Measurements from ENCODE around the gene NOTCH3.

Gene NOTCH3

DNA sequence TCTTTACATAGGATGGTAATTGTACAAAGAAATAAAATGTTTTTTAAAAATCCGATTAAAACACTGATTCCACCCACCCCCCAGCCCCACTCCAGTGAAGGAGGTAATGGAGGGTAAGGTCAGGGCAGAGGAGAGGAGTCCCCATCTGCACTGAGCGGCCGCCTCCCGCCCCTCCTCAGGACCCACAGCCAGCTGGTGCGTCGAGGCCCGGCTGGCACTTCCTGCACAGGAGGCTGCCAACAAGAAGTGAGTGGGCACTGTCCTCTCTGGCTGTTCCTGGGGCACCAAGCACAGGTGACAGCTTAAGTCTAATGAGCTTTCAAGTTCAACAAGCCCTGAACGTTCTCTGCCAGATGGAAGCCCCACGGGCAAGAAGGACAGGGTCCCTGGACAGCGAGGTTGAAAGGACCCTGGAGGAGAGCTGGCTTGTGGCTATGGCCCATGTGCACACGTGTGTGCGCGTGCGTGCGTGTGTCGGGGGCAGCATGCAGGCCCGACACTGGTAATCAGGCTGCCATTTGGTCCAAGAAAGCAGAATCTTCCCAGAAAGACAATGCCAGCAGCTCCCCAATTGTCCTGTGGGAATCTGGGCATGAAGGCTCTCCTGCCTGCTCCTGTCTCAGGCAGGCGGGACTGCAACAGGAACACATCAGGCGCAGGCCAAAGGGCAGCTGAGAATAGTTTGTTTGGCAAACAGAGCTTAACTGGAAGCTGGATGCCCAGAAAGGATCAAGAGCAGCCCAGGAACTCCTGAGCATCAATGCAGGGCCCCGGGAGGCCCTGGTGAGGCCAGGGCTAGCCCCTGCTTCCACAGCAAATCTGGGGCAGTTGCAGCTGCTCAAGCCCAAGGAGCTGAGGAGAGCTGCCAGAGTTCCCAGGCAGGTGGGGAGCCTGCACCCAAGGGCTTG lies 46.6 kb upstream of the NOTCH3 start:
- DNase-seq (ENCODE audit: insufficient read length, low spot score) (no peak), FAIRE-seq (no peak)
- TF ChIP-seq, protein P1, sequence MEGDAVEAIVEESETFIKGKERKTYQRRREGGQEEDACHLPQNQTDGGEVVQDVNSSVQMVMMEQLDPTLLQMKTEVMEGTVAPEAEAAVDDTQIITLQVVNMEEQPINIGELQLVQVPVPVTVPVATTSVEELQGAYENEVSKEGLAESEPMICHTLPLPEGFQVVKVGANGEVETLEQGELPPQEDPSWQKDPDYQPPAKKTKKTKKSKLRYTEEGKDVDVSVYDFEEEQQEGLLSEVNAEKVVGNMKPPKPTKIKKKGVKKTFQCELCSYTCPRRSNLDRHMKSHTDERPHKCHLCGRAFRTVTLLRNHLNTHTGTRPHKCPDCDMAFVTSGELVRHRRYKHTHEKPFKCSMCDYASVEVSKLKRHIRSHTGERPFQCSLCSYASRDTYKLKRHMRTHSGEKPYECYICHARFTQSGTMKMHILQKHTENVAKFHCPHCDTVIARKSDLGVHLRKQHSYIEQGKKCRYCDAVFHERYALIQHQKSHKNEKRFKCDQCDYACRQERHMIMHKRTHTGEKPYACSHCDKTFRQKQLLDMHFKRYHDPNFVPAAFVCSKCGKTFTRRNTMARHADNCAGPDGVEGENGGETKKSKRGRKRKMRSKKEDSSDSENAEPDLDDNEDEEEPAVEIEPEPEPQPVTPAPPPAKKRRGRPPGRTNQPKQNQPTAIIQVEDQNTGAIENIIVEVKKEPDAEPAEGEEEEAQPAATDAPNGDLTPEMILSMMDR (IDR thresholded peaks at IDR 0.05; ENCODE audit: insufficient read depth, missing control alignments): no peak

DNA sequence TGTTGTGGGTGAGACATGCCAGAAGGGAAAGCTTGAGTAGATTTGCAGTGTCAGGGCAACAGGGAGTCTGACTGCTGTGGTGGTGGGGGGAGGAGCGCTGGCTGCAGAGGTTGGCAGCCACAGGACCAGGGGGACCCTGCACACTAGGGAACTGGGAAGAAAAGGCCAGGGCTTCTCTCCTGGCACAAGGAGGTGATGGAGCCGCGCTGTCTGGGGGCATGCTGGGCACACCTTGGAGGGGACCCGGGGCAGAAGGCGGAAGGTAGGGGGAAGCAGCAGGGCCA lies 45.3 kb upstream of the NOTCH3 start:
- TF ChIP-seq, protein P1 (IDR thresholded peaks at IDR 0.05; ENCODE audit: insufficient read depth, missing control alignments): no peak
- DNase-seq (ENCODE audit: insufficient read length, low spot score) (no peak), FAIRE-seq (no peak)

DNA sequence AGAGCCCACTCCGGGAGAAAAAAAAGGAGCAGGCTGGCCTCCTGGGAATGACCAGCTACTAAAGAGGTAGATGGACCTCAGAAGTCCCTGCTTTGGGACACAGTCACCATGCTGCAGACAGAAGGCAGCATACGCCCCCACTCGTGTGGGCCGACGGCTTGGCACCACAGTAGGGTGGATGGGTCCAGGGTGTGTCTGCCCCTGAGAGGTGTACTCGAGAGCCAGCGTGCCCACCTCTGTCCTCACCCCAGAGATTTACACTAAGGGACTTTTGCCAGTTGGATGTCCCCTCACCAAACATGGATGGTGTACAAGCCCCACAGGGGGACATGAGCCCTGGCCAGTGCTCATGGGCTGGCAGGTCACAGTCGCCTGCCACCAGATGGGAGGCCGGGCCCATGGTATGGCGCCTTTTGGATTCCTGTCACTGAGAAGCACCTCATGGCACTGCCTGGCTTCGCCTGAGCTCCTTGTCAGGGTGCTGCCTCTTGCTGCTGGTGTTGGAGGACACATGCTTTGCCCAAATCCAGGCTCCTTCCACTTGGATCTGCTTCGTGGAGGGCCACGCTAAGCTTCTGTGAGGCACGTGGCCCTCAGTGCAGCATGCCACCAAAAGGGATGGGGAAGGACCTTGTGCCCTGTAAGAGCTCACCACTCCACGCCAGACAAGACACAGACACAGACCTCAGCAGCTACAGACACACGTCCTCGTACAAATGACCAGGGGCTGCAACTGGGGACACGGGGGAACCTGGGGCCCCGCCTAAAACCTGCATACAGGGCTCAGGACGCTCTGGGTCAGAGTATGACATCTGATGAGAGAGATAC lies 44.8 kb upstream of the NOTCH3 start:
- TF ChIP-seq, protein P1 (IDR thresholded peaks at IDR 0.05; ENCODE audit: insufficient read depth, missing control alignments): no peak
- FAIRE-seq (no peak), DNase-seq (ENCODE audit: insufficient read length, low spot score) (no peak)

DNA sequence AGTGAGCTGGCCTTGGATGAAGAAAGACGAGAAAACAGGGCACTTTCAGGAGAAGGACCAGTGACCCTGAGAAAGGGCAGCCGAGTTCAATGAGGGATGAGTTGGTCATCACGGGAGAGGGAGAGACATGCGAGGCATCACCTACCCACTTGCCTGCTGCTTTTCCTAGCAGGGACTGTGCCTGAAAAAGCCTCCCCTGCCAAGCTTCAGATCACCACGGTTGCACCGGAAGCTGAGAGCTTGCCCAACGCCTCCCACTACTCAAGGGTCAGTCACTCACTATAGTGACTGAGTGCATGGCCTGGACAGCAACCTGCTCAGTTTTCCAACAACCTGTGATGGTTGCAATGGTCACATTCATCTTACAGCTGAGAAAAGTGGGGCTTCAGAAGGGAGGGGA lies 44.0 kb upstream of the NOTCH3 start:
- FAIRE-seq: no peak
- DNase-seq (ENCODE audit: insufficient read length, low spot score): no peak
- TF ChIP-seq, protein P1 (IDR thresholded peaks at IDR 0.05; ENCODE audit: insufficient read depth, missing control alignments): no peak

DNA sequence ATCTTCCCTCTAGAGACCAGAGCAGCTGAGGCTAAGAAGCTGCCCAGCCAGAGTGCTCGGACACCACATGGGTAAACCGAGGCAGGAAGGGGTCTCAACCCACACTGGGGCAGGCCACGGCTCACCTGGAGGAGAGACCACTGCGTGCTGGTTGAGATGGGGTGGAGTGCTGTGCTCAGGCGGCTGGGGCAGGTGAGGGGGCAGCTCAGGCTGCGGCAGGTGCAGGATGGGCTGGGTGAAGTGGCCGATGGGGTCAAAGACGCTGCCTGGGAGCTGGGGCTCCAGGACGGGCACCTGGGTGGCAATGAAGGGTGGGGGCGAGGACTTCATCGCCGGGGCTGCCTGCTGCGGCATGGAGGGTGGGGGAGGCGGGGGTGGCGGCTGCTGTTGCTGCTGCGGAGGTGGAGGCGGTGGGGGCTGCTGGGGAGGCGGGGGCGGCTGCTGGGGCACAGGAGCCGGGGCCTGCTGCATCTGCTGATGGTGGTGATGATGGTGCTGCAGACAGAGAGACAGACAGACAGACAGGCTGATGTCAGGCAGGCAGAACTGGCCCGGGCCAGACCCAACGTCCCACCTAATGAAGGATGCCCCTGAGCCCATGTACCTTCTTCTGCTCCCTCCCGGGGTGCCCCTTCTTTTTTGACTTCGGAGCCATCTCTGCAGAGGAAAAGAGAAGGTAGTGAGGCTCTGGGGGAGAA lies 43.5 kb upstream of the NOTCH3 start:
- FAIRE-seq (no peak), DNase-seq (ENCODE audit: insufficient read length, low spot score) (no peak)
- TF ChIP-seq, protein P1 (IDR thresholded peaks at IDR 0.05; ENCODE audit: insufficient read depth, missing control alignments): no peak

DNA sequence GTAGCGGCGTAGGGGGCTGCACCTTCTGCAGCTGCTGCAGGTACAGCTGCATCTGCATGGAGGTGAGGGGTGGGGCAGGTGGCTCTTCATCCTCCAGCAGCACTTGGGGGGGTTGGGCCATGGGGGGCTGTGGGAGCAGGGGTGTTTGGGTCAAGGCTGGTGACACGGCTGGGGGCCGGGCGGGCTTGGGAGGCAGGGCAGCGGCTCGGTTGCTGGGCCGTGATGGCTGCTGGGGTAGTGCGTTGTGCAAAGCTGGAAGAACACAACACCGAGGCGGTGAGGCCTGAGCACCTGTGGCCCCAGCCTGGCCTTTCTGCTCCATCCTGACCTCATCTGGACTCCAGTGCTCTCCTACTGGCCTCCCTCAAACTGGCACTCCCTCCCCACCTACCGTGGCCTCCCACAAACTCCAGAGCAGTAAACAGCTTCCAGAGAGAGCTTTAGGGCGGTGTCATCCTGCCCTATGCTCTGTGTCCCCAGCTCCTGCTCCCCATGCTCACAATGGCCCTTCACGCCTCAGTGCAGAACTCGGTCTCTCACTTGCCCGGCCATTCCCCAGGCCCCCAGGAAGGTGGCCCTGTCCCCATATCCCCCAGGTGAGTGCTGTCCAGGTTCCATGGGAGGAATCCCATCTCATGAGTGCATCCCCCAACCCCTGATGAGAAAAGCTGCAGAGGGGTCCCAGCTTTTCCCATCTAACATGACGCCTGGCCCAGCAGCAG lies 42.6 kb upstream of the NOTCH3 start:
- DNase-seq (ENCODE audit: insufficient read length, low spot score) (no peak), FAIRE-seq (no peak)
- TF ChIP-seq, protein P1 (IDR thresholded peaks at IDR 0.05; ENCODE audit: insufficient read depth, missing control alignments): no peak
